GM18499 (cell line): ENCODE data around the gene ANO6.
"Not testable (repeated sequence)": the region's sequence is repeated elsewhere in the genome, so short reads cannot be mapped to it uniquely, and the experiment has no call there.

ENCODE experiments used
- ATAC-seq: cut with Tn5 transposase; IDR thresholded peaks from one replicate; pipeline ENCODE4 v1.9.1; 2021; ENCODE audit warnings: moderate number of reproducible peaks; ENCODE audit not compliant: insufficient read depth, unreplicated experiment

ANO6 gene

GRCh38 chr12:45379261-45379660, 163.4 kb downstream of the ANO6 start:
- no peak for ATAC-seq

GRCh38 chr12:45381351-45381750, 165.5 kb downstream of the ANO6 start:
- no peak for ATAC-seq

GRCh38 chr12:45388545-45388944, 172.7 kb downstream of the ANO6 start:
- no peak for ATAC-seq

DNA sequence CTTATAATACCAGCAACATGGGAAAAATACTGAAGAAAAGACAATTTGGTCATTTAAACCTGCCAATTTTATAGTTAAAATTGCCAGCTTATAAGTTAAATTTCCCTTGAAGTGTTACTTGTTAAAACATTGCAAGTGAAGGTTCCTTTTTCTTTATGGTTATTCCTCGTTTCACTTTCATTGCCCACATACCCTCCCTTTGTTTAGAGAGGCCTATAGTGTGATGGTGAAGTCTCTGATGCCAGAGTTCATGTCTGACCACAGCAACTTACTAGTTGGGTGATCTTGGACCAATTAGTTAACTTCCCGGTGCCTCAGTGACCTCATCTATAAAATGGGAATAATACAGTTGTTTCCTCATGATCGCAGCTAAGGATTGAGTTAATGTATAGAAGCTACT, 173.5 kb downstream of the ANO6 start:
- ATAC-seq: no peak

- not testable (repeated sequence) for ATAC-seq
These were observed 181.6 kb downstream of the ANO6 start for GRCh38 chr12:45397499-45397898.

- no peak for ATAC-seq
These were observed 182.7 kb downstream of the ANO6 start for GRCh38 chr12:45398552-45398951.

DNA sequence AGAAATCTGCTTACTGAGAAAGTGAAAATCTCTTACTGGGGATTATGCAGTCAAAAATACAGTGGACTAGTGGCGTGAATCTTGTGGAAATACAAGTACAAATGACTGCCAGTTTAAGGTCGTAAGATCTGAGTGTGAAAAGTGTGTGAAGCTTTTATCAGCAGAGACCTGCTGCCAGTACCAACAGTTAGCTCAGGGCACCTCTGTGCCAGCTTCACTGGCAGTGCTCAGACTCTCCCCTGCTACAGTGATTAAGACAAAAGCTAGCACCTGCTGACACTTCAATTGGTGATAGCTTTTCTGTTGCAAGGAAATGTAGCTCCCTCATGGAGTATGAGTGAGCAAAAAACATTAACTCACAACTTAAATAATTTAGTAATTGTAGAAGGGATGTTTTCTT, 185.1 kb downstream of the ANO6 start:
- ATAC-seq: no peak

GRCh38 chr12:45402288-45402687, 186.4 kb downstream of the ANO6 start:
- no peak for ATAC-seq

DNA sequence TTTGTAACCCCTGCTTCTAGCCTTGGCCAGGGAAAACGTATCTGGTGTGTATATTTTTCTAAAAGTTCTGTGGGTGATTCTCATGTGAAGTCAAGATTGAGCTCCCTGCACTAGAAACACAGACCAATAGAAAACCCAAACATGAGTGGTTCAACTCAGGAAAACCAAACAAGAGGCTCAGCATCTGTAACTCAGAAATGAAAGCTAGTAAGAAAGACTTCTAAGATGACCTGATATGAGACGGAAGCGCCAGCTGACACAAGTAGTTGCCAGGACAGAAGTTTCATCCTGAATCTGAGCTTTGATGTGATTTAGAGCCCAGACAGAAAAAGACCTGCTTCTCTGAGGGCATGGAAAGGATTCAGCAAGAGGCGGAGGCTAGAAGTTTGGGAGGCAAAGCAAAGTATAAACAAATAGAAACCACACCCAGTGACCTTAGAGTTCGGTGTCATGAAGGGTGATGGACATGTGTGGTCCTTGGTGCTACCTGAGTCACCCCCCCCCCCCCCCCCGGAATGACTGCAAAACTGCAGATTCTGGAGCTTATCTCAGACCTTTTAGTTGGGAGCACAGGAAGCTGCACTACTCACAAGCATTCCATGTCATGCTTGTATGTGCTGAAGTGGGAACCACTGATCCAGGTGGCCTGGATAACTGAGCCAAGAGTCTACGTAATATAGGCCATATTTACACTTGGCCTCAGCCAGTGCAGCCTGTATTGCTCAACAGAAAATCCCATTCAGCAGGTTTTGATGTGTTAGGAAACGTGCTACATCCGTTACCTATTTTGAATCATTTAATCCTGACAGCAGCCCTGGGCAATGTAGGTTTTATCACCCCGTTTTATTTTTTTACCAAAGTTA, 191.3 kb downstream of the ANO6 start:
- ATAC-seq: no peak

DNA sequence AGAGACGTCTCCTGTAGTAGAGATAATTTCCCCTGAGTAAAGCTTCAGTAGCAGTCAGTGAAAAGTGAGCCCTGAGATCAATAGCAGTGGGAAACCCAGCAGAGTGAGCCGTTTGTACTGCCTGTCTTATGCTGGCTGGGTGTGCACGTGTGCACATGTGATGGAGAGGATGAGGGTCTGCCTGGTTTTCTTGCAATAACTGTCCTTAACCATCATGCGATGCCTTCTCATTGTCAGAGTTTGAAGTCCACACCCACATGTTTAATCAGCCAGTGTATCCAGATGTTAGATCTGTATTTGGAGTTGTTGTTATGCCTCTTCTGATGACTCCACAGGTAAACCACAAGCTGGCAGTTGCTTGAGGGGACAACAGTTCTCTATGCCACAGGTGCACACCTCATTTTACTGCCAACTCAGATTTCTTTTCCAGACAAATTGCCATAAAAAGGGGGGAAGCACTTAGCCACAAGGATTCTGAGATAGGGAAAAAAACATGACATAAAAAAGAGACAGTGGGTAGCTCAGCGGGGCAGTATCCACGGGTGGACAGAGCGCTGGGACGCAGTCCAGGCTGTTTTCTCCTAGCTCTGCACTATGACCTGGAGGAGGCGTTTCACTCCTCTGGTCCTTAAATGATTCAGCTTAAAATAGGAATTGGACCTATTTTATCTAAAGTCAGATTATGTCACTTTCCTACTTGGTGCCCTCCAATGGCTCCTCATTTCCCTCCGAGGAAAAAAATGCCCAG, 192.3 kb downstream of the ANO6 start:
- ATAC-seq: no peak

DNA sequence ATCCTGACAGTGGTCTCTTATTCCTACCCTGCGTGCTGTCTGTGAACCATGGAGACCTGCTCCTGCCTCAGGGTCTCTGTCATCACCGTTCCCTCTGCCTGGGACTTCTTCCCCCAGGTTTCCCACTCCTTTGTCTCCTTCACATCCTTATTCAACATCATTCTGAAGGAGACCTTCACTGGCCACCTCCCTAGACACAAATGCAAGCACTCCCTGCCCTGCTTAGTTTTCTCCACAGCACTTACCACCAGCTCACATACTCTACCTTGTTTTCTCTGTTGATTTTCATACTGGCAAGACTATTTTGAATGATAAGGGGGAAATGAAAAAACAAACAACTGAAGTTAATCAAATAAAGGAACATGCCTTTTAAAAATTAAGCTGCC, 192.8 kb downstream of the ANO6 start:
- ATAC-seq: no peak

GRCh38 chr12:45409966-45410365, 194.1 kb downstream of the ANO6 start:
- ATAC-seq: no peak

GRCh38 chr12:45411626-45412025, 195.7 kb downstream of the ANO6 start:
- ATAC-seq: no peak

- peak; percentile 99 for ATAC-seq
These were observed 199.5 kb downstream of the ANO6 start for GRCh38 chr12:45415393-45415817.

- ATAC-seq: no peak
These were observed 200.2 kb downstream of the ANO6 start for GRCh38 chr12:45416126-45416525.

DNA sequence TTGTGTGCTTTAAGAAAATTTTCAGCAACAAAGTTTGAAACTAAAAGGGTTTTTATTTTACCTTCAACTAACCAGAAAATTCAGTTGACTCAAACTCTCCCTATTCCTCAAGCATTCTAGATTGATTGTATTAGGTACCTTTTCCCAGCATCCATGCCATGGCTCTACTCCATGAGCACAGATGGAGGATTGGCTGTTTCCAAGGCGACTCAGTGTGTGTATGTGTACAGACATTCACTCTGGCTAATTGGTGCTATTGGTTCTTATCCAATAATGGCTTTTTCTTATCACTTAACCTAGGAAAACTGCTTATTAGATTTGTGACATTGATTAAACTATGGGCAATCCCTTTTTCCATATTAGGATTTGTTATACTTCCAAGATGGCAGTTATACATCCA, 202.6 kb downstream of the ANO6 start:
- ATAC-seq: no peak

GRCh38 chr12:45419317-45419814, 203.5 kb downstream of the ANO6 start:
- ATAC-seq: no peak

- no peak for ATAC-seq
These were observed 205.8 kb downstream of the ANO6 start for GRCh38 chr12:45421736-45422135.

DNA sequence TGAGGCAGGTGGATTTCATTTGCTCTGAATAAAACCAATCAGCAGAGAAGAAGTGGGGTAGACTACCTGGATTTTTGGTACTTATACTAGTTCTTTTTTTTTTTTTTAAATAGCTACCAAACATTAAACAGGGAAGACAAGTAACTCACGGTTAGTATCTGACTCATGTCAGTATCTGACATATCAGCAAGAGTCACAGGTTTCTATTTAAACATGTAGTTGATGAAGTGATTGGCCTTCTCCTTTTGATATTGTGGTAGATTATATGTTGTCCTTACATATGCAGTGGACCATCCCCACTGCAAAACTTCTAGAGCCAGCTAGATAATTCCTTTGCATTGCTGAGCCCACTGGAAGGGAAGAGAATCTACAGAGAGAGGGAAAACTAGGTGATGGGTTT, 208.0 kb downstream of the ANO6 start:
- no peak for ATAC-seq

DNA sequence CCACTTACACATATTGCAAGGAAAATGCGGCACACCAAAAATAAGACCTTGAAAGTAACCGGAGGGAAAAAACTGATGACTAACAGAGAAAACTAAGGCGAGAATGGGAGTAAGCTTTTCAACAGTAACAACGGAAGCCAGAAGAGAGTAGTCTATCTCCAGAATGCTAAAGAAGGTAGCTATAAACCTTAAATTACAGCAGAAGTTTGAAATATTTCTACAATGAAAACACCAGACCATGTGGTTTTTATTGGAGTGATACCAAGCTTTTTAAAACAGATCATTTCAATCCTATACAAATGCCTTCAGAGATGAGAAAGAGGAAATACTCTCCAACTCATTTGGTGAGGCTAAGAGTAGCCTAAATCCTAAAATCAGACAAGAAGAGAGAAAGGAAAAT, 209.5 kb downstream of the ANO6 start:
- no peak for ATAC-seq

DNA sequence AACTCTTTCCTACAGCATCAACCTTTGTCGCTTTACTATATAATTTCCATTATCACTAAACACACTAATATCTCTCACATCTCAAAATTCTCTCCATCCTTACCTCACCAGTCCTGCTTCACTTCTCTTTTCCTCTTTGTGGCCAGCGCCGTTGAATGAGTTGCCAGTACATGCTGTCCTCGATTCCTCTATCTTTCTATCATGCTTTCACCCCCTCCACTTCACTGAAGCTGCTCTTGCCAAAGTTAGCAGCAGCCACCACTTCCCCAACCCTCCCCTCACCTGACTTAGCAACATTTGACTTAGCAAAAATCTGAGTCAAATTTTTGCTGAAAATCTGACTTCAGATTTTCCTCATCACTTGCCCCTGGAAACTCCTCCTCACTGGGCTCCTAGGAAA, 210.4 kb downstream of the ANO6 start:
- ATAC-seq: no peak
